BJ (cell line): Measurements from ENCODE around the gene HEMGN. TPM values are rescaled to one million over a fixed set of nuclear protein-coding genes. Genes with fewer than 3 reads are reported as not detected.

Experiments
- CTCF ChIA-PET: fragments of 350-600 bp; formaldehyde crosslinking; extraction: SDS; loops from one replicate; lab custom pipeline; 2021; ENCODE audit warnings: antibody characterized with exemption, inconsistent platforms; lab: Yijun Ruan, JAX
- POLR2A ChIA-PET: fragments of 300-600 bp; sonication (Branson Sonifier 250); formaldehyde crosslinking; extraction: SDS; loops from one replicate; lab custom pipeline; 2021; ENCODE audit warnings: antibody characterized with exemption; lab: Charles Lee
- DNase-seq: peaks from one replicate; pipeline ENCODE4 v3.0.0-alpha.2; 2011; ENCODE audit warnings: low read depth
- H3K27me3 ChIP-seq: 2 replicates; pipeline ENCODE4 v1.6.0; 2011; ENCODE audit warnings: low read length; ENCODE audit not compliant: control insufficient read depth, insufficient read depth
- H3K36me3 ChIP-seq: 2 replicates; pipeline ENCODE4 v1.5.1; 2011; ENCODE audit warnings: low read length; ENCODE audit not compliant: control insufficient read depth, insufficient read depth
- H3K4me3 ChIP-seq: 2 replicates; pipeline ENCODE4 v1.5.1; 2011; ENCODE audit warnings: low read depth, mild to moderate bottlenecking, control low read depth, low read length
- polyA plus RNA-seq: library from polyadenylated mRNA; depleted of rRNA; stranded (reverse); fragments of >200 nt; gene quantifications from 2 replicates; pipeline ENCODE4 v1.2.3, GENCODE V29; 2011
- TF ChIP-seq, protein P1 (sequence below): IDR thresholded peaks from 2 replicates; pipeline ENCODE4 v1.5.1; 2011; ENCODE audit warnings: low read depth, mild to moderate bottlenecking, control low read depth, inconsistent platforms, low read length, moderate library complexity; ENCODE audit not compliant: insufficient read depth

Gene HEMGN
- polyA plus RNA-seq, 1 experiment = not detected

DNA sequence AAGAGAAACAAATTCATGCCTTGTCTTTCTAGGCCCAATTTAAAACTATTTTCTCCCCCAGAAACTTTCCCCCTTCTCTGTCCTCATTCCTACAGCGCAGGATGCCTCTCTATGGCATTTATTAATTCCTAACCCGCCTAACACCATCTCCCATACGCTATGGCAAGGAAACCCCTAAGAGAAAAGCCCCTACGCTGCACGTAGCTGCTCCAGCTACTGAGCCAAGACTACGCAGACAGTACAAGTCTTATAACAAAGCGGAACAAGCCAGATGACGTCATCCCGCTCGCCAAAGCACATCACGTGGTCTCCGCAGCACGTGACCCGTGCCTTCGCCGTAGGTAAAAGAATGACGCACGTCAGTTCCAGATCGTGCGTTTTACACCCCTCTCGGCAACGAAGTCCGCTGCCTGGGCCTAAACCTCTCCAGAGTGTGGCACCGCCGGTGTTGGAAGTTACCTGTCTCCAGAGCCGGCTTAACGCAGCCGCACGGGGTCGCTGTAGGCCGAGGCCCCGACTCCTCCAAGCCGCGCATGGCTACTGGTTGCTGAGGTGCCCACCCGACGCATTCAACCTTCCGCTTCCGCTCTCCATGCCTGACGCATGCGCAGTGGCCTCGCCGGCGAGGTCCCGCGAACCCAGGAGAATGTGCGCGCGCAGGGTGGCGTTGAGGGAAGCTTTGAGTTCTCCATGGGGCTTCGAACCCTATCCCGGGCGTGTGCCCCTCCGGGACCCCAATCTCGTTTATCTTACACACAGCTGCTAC, 15.8 kb downstream of the HEMGN start, which contains the start of gene TRMO:
TRMO (minus strand) TSS at position 542 of the 766 bp plus-strand sequence; CDS start at position 535, 7 bp downstream.
- POLR2A ChIA-PET = interaction anchor here (0.6 to 0.7 kb wide), 2 partner anchors 71 to 296 kb away, joined by 3 to 11 read pairs; no protein-coding TSS in a partner anchor
- H3K36me3 ChIP-seq = no peaks in the 10 kb centered on the region
- TF ChIP-seq, protein P1, sequence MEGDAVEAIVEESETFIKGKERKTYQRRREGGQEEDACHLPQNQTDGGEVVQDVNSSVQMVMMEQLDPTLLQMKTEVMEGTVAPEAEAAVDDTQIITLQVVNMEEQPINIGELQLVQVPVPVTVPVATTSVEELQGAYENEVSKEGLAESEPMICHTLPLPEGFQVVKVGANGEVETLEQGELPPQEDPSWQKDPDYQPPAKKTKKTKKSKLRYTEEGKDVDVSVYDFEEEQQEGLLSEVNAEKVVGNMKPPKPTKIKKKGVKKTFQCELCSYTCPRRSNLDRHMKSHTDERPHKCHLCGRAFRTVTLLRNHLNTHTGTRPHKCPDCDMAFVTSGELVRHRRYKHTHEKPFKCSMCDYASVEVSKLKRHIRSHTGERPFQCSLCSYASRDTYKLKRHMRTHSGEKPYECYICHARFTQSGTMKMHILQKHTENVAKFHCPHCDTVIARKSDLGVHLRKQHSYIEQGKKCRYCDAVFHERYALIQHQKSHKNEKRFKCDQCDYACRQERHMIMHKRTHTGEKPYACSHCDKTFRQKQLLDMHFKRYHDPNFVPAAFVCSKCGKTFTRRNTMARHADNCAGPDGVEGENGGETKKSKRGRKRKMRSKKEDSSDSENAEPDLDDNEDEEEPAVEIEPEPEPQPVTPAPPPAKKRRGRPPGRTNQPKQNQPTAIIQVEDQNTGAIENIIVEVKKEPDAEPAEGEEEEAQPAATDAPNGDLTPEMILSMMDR = peak; percentile 76
- H3K27me3 ChIP-seq = 0 out of 2 replicates have a peak, but pooled peaks cover 2% of the 10 kb centered on the region
- CTCF ChIA-PET = interaction anchor here (0.5 to 4.3 kb wide), 34 partner anchors 9 to 868 kb away, joined by 3 to 37 read pairs (median 4); partner anchors contain the start of genes ANP32B, CORO2A, HEMGN and TBC1D2
- peak within 1 kb of the TSS; percentile 56 for H3K4me3 ChIP-seq
- DNase-seq = peak; percentile 81

DNA sequence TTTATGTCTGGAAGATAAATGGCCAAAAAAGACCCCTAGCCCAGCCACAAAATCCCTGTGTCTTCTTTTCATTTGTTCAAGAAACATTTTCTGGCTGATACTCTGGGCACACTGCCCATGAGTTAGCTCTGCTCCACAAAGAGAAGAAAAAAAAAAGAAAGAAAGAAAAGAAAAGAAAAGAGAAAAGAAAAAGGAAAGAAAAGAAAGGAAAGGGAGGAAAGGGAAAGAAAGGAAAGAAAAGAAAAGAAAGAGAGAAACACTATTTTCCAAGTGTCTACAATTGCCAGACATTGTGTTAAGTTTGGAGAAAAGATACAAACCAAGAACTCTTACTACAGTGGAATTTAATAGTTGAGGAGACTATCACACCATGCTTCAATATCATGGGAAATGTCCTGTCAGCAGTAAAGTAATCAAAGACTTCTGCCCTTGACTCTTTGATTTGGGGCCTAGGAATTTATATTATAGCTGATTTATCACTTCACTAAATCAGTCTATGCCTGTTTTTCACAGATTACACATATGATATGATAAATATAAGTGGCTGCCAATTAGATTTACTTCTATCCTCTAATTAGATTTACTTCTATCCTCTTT, 18.7 kb downstream of the HEMGN start:
- DNase-seq = no peak
- H3K4me3 ChIP-seq = no peak overlapping the region
- H3K27me3 ChIP-seq = no peaks in the 10 kb centered on the region
- TF ChIP-seq, protein P1 = no peak
- ChIA-PET POLR2A (no interaction called here), CTCF (interaction anchor here (0.9 kb wide), 1 partner anchor 19 kb away, joined by 3 read pairs; no protein-coding TSS in a partner anchor)
- no peaks in the 10 kb centered on the region; the same call in 1 of the 2 replicates for H3K36me3 ChIP-seq

DNA sequence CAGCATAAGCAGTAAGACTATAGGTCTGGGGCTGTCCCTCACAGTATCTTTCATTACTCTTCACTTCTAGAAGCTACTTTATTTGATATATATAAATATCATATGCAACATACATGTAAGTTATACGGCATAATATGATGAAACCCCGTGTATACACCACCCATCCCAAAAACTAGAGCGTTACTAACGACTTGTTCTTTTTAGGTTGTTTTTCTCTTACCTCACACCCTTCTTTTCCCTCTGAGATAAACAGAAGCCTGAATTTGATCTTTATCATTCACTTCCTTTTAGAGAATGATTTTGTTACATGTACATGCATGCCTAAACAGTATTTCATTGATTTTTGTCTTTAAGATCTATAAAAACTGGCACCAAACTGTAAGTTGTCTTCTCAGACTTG, 19.4 kb downstream of the HEMGN start:
- CTCF ChIA-PET = no interaction called here
- no peaks in the 10 kb centered on the region for H3K27me3 ChIP-seq
- TF ChIP-seq, protein P1 = no peak
- no peak for DNase-seq
- no peak overlapping the region for H3K4me3 ChIP-seq
- H3K36me3 ChIP-seq = no peaks in the 10 kb centered on the region; the same call in 1 of the 2 replicates
- POLR2A ChIA-PET = no interaction called here

DNA sequence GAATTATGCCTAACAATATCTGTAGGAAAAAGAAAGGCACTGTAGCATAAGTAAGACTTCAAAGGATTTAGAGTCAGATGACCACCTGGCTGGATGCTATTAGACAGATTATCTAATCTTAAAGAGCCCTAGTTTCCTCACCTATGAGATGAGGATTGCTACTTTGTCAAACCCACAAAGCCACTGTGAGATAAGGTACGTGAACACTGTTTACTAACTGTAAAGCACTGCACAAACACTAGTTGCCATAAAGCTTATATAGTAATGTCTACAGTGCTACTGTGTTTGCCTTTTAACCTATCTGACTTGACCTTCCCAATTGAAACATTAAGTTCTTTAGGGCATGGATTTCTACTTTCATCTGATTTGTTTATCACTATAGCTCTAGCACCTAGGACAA, 26.0 kb downstream of the HEMGN start:
- TF ChIP-seq, protein P1 = no peak
- Histone ChIP-seq H3K4me3 (no peak overlapping the region), H3K36me3 (peaks cover 6% of the 10 kb centered on the region), H3K27me3 (no peaks in the 10 kb centered on the region)
- CTCF ChIA-PET = interaction anchor here (0.8 to 1.7 kb wide), 3 partner anchors 10 to 203 kb away, joined by 3 to 8 read pairs (median 3); no protein-coding TSS in a partner anchor
- no peak for DNase-seq
- POLR2A ChIA-PET = no interaction called here

GRCh38 chr9:97911528-97911927, 26.4 kb downstream of the HEMGN start:
- H3K27me3 ChIP-seq = no peaks in the 10 kb centered on the region
- H3K4me3 ChIP-seq = no peak overlapping the region
- DNase-seq = no peak
- peaks cover 6% of the 10 kb centered on the region for H3K36me3 ChIP-seq
- CTCF ChIA-PET = interaction anchor here (0.8 to 1.7 kb wide), 3 partner anchors 10 to 203 kb away, joined by 3 to 8 read pairs (median 3); no protein-coding TSS in a partner anchor
- TF ChIP-seq, protein P1 = no peak
- POLR2A ChIA-PET = no interaction called here
